Nephron progenitor cell (in vitro differentiated cells): ENCODE results near the gene DPP8.
A peak's percentile ranks its signal among the peaks of the same experiment; 100 is the strongest.
"Not testable (repeated sequence)": the region's sequence is repeated elsewhere in the genome, so short reads cannot be mapped to it uniquely, and the experiment has no call there.

Experiments used
- DNase-seq: peaks from one replicate; pipeline ENCODE4 v3.0.0; 2021
- H3K27ac Mint-ChIP-seq: 2 replicates; pipeline ENCODE4 v1.8.0; 2021; ENCODE audit warnings: mild to moderate bottlenecking, moderate library complexity, mixed read lengths
- H3K27me3 Mint-ChIP-seq: 2 replicates; pipeline ENCODE4 v1.8.0; 2021; ENCODE audit warnings: mild to moderate bottlenecking, low read depth, mixed read lengths; ENCODE audit not compliant: poor library complexity
- H3K36me3 Mint-ChIP-seq: 2 replicates; pipeline ENCODE4 v1.8.0; 2021; ENCODE audit warnings: low read depth, mixed read lengths
- H3K4me1 Mint-ChIP-seq: 2 replicates; pipeline ENCODE4 v1.8.0; 2021; ENCODE audit warnings: mixed read lengths
- H3K4me3 Mint-ChIP-seq: 2 replicates; pipeline ENCODE4 v1.8.0; 2021; ENCODE audit warnings: mild to moderate bottlenecking, moderate library complexity, mixed read lengths
- H3K9me3 Mint-ChIP-seq: 2 replicates; pipeline ENCODE4 v1.8.0; 2021; ENCODE audit warnings: mild to moderate bottlenecking, moderate library complexity, mixed read lengths
- CTCF ChIP-seq: fragments of 200-600 bp; sonication (generic); IDR thresholded peaks from 2 replicates; pipeline ENCODE4 v1.5.0; 2021; ENCODE audit warnings: antibody characterized with exemption

Gene DPP8

GRCh38 chr15:65556622-65557021 is 39.1 kb upstream of the DPP8 start:
- no peak overlapping the region for H3K27ac Mint-ChIP-seq
- no peaks in the 10 kb centered on the region for H3K9me3 Mint-ChIP-seq
- H3K4me3 Mint-ChIP-seq = no peak overlapping the region
- no peak for DNase-seq
- no peak for TF ChIP-seq CTCF
- H3K4me1 Mint-ChIP-seq = no peaks in the 10 kb centered on the region
- H3K27me3 Mint-ChIP-seq = no peaks in the 10 kb centered on the region
- H3K36me3 Mint-ChIP-seq = peaks cover 88% of the 10 kb centered on the region

- no peak for DNase-seq
- Mint-ChIP-seq H3K9me3 (no peaks in the 10 kb centered on the region), H3K4me3 (no peak overlapping the region), H3K27me3 (no peaks in the 10 kb centered on the region), H3K27ac (no peak overlapping the region), H3K4me1 (peaks cover 15% of the 10 kb centered on the region), H3K36me3 (peaks cover 69% of the 10 kb centered on the region)
- no peak for TF ChIP-seq CTCF
Observed at GRCh38 chr15:65553691-65554090, 36.2 kb upstream of the DPP8 start.

- not testable (repeated sequence) for H3K27ac Mint-ChIP-seq, H3K9me3 Mint-ChIP-seq, H3K27me3 Mint-ChIP-seq, DNase-seq, H3K4me3 Mint-ChIP-seq
- peaks cover 15% of the 10 kb centered on the region for H3K4me1 Mint-ChIP-seq
- peaks cover 64% of the 10 kb centered on the region for H3K36me3 Mint-ChIP-seq
Observed at GRCh38 chr15:65552851-65553250, 35.4 kb upstream of the DPP8 start.

GRCh38 chr15:65551183-65551582 is 33.7 kb upstream of the DPP8 start:
- Mint-ChIP-seq H3K4me1 (peaks cover 19% of the 10 kb centered on the region), H3K36me3 (peaks cover 62% of the 10 kb centered on the region), H3K9me3 (peaks cover 4% of the 10 kb centered on the region), H3K27ac (peak overlapping the region; percentile 73), H3K4me3 (no peak overlapping the region), H3K27me3 (no peaks in the 10 kb centered on the region)
- DNase-seq = no peak
- TF ChIP-seq CTCF = no peak

GRCh38 chr15:65550681-65551098 is 33.2 kb upstream of the DPP8 start:
- H3K4me1 Mint-ChIP-seq = peaks cover 19% of the 10 kb centered on the region
- DNase-seq = no peak
- TF ChIP-seq CTCF = no peak
- H3K27ac Mint-ChIP-seq = peak overlapping the region; percentile 94
- no peaks in the 10 kb centered on the region for H3K27me3 Mint-ChIP-seq
- peaks cover 61% of the 10 kb centered on the region for H3K36me3 Mint-ChIP-seq
- H3K9me3 Mint-ChIP-seq = peaks cover 7% of the 10 kb centered on the region
- no peak overlapping the region for H3K4me3 Mint-ChIP-seq

- not testable (repeated sequence) for H3K27me3 Mint-ChIP-seq, DNase-seq, H3K27ac Mint-ChIP-seq, H3K4me3 Mint-ChIP-seq, H3K9me3 Mint-ChIP-seq
- Mint-ChIP-seq H3K36me3 (peaks cover 58% of the 10 kb centered on the region), H3K4me1 (peaks cover 19% of the 10 kb centered on the region)
Observed at GRCh38 chr15:65549288-65549687, 31.8 kb upstream of the DPP8 start.

GRCh38 chr15:65547841-65548240 is 30.4 kb upstream of the DPP8 start:
- H3K4me3 Mint-ChIP-seq = no peak overlapping the region
- H3K27me3 Mint-ChIP-seq = no peaks in the 10 kb centered on the region
- H3K36me3 Mint-ChIP-seq = peaks cover 56% of the 10 kb centered on the region
- peaks cover 7% of the 10 kb centered on the region for H3K9me3 Mint-ChIP-seq
- peaks cover 19% of the 10 kb centered on the region for H3K4me1 Mint-ChIP-seq
- H3K27ac Mint-ChIP-seq = no peak overlapping the region
- DNase-seq = no peak
- no peak for TF ChIP-seq CTCF
